SK-MEL-5 (cell line): ENCODE data around the gene RNF4. TPM values are rescaled to one million over a fixed set of nuclear protein-coding genes. Genes with fewer than 3 reads are reported as not detected.

ENCODE experiments used
- DNase-seq: peaks from one replicate; pipeline ENCODE4 v3.0.0-alpha.2; 2016; ENCODE audit warnings: low read depth, low spot score
- in situ Hi-C: cut with HindIII; loops from 2 replicates; pipeline ENCODE4 v1.10.0; 2016; ENCODE audit warnings: low sequenced_read_pairs, high pct_unique_total_duplicates, low pct_unique_long_range_greater_than_20kb
- total RNA-seq: library from RNA; depleted of rRNA; stranded (reverse); fragments of >200 nt; shearing (Covaris generic); gene quantifications from 2 replicates; pipeline ENCODE4 v1.2.3, GENCODE V29; 2014

The RNF4 gene
- total RNA-seq, 1 experiment from 2014 or later, result 45.0 TPM

DNA sequence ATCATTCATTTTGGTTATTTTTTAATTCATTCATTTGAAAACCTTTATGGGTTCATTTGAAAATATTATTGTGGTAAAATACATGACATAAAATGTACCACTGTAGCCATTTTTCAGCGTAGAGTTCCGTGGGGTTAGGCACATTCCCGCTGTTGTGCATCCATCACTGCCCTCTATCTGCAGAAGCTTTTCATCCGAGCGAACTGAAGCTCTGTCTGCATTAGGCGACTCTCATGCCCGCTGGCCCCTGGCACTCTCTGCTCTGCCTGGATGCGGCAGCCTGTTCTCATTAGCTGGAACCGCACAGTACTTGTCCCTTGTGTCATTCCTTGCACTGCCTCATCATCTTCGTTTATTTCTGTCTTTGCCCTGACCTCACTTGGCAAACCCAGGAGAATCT, 32.6 kb upstream of the RNF4 start:
- DNase-seq, result peak; percentile 43

DNA sequence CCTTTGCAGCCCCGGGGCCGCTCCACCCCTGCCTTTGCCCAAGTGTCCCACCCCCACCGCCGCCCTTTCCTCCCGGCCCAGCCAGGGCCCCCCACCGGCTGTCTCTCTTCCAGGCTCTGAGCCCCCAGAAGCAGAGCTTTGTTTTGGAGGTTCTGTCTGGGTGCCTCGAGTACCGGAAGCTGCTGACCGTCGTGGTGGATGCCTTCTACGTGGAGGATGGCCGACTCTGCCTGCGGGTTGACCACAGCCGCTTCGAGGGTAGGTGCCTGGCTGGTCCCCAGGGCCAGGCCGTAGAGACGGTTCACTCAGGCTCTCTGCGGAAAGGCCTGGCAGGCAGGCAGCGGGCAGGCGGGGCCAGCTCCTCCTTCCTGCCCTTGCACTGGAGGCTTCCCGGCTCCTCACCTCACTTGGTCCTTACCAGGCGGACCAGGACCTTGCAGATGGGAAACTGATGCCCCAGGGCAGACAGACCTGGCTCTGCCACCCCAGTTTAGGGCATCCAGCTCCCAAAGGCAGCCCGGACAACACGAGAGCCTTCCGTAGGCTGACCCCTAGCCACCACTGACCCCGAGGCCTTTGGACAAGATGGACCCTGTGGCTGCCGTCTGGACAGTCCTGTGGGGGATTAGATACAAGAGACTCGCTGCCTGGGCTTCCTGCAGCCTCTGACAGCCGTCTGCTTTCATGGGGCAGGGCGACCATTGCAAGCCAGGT, 32.0 kb upstream of the RNF4 start:
- DNase-seq, result no peak
- in situ Hi-C loops, result no loop called here

More for the DNA sequence above, 32.6 kb upstream of the RNF4 start:
- in situ Hi-C loops, result no loop called here

DNA sequence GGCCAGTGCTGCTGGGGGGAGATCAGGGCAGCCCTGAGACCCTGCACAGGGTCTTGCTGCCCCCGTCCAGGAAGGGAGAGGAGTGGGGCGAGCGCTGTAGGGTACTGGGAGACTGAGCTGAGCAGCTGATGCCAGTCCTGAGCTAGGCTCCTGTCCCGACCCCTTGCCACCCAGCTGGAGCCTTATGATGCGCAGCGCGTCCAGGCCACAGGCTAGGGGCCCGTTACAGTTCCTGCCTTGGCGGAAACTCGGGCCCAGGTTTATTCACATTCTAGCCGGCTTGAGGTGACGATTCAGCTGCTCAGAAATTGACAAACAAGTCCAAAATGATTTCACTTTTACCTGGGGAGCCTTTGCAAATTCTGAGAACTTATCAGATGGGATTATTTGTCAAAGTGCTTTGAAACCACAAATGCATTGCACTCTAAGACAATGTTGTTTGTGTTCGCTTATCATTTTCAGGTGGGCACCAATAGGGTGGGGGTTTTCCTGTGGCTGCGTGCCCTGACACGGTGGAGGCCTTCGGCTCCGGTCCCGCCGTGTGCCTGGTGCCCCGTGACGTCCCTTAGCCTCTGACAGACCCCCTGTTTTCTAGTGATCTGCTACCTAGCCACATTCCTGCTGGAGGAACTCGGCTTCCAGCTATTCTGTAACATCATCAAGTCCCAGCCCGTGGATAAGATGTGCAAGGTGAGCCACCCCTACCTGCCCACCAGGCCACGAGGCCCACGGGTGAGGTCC, 31.3 kb upstream of the RNF4 start:
- no peak for DNase-seq
- in situ Hi-C loops, result no loop called here

DNA sequence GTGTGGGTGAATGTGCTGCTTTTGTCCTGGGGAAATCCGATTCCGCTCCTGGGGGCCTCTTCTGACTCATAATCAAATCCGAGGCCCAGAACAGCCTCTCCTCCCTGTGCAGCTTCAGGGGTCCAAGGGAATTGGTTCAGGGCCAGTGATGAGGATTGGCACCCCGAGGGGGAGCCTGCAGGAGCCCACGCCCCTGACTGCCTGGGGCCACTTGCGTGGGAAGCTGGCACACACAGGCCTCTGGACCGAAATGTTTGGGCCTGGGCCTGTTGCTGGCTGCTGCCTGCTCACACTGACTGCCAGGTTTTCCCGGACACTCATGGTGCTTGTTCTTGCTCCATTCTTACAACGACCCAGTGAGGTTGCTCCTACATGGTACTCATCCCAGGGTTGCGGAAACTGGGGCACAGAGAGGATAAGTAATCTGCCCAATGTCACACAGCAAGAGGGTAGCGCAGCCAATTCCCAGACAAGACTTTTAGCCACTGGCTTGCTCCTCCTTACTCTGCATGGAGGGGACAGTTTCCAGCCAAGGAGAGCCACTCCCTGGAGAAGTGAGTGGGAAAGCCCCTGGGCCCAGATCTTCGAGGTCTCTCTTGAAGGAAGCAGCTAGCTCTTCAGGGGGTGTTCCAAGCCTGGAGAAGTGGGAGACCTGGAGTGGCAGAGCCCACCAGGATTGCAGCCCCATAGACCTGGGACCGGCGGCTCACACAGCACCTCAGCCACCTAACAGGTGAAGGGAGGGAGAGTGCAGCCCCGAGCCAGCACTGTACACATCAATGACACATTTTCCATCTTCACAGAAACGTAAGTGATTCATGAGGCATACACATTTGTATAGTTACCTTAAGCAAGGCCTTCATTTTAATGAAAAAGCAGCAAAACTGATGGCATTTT, 29.8 kb upstream of the RNF4 start:
- in situ Hi-C loops, result no loop called here
- no peak for DNase-seq

DNA sequence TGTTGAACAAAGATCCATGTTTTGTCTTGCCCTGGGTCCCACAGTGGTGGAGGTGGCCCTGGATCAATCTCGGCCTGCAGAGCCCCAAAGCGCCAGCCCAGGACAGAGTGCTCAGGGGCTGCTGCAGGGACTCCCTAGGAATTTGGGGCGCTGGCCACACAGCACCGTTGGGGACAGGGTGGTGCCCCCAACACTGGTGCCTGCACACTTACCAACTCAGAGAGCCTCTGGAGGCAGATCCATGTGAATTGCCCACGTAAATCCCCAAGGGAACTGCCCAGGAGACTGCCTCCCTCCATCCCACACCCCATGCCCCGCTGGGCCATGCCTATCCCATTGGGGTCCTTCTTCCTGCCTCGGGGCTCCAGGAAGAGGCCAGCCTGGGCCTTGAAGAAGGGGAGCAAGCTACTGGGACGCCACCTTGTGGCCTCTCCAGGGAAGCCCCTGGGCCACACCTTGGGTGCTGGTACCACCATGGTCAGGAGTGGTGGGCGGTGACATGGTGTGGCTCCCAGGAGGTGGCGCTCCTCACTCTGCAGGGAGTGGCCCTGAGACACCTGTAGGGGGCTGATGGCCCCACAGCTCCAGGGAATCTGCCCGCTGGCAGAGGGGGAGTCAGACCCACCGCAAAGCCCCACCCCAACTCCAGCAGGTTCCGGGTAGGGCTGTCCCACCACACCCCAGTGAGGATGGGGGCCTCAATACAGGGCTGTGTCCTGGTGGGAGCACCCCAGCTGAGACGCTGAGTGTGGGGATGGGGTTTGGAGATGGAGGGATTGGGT, 27.3 kb upstream of the RNF4 start:
- in situ Hi-C loops, result no loop called here
- peak; percentile 84 for DNase-seq

DNA sequence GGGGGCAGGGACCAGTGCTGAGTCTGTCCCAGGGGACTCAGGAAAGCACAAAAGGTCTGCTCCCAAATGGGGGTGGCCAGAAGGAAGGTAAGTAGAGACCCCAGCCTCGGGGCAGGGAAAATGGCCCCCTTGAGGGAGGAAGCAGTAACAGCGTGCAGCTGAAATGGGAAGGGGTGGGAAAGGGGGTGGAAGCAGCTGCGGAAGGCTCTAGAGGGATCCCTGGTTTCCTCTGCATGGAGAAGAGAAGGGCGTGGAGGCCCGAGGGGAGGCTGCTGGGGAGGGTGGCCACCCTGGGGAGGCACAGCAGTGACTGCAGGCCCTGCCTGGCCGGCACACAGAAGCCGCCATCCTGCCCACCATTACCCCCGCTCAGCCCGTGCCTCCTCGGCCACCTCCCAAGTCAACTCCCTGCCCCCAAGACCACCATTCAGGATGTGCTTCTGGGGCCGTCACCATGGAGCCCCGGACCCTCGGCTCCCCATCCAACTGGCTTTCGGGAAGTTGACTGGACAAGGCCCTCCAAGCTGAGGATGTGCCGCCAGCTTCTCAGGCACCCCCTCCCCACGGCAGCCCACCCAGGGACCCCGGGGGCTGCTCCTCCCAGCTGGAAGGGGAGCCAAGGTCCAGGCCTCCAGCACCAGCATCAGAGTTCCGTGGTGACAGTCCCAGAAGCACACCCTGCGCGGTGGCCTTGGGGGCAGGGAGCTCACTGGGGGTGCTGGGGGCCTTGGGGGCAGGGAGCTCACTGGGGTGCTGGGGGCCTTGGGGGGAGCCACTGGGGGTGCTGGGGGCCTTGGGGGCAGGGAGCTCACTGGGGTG, 26.5 kb upstream of the RNF4 start:
- in situ Hi-C loops, result no loop called here
- DNase-seq, result no peak

DNA sequence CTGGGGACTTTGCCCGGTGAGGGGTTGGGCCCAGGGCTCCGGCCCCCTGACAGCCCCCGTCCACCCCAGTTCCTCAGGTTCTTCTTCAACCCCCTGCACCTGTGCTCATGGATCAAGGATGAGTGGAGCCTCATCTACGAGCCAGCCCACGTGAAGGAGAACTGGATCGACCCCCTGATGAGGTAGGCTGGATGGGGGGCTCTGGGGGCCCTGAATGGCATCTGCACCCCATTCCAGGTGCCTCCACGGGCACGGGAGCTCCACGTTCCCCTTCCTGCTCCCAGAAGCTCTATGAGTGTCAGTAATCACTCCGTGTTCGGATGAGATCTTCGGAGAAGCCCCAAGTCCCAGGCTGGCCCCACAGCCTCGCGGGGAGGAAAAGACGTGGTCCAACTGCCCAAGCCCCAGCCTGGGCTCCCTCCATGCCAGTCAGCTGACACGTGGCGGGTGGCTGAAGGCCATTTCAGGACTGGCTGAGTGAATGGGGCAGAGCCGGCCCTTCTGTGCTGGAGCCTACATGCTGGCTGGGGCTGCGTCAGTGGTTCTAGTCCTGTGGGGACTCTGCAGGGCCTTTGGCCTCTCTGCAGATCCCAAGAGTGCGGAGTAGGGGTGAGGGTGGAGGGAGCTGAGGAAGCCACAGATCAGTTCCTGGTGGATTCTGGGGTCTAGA, 25.7 kb upstream of the RNF4 start:
- no peak for DNase-seq
- in situ Hi-C loops, result no loop called here

DNA sequence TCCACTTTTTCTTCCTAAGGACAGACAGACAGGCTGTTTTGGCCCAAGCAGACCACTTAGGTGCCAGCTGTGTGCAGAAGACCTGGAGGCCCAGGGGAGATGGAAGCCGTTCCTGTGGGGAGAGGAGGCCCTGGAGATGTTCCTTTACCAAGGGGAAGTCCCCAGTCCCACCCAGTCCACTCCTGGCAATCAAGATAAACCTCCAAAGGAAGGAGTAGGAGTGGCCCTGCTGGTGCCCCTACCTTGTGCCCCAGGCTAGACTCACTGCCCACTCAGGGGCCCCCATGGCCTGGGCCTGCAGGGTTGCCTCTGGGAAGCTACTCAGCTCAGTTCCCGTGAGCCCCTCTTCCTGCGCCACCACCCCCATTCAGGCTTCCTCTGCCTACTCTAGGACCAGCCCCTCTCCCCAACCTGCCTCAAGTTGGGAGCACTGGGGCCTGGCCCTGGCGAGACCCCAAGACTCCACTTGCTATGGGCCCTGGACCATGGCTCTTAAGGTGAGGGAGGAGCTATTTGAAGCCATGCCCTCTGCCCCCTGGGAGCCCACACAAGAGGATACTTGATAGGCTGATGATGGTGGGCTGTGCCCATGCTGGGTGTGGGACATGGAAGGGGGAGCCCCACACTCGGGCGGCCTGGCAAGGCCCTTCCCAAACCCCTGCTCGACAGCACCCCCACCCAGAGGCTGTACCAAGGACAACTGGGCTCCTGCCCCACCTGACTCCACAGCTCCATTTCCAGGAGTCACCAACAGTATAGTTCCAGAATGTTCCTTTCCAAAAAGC, 24.8 kb upstream of the RNF4 start:
- in situ Hi-C loops, result no loop called here
- DNase-seq, result no peak

DNA sequence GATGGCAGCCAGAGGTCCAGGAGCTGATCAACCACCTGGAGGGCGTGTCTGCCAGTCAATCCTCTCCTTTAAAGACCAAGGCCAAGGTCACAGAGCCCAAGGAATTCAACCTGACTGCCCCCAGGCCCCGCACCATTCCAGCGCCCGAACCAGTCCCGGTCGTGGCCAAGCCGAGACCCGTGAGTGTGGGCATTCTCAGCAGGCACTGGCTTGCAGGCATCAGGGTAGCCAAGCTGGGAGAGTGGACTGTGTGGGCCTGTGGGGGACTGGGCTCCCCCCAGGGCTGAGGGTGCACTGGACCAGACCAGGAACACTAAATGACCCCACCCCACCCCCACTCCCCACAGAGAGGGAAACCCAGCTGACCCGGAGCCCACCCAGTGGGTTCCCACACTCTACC, 23.8 kb upstream of the RNF4 start:
- in situ Hi-C loops, result no loop called here

DNA sequence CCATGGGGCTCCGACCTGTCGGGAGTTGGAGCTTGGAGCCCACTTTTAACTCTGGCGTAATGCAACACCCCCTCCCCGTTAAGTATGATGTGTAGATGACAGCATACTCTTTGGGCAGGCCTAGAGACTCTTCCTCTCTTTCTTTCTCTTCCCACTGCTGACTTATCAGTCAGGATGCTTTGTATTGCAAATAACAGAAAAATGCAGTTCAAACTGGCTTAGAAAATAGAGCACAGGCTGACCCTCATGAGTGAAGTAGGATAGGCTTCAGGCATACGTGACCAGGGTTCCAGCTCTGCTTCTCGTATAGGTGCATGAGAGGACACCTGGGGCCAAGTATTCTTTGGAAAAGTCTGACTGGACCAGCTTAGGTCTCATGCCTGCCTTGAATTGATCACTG, 23.3 kb upstream of the RNF4 start:
- in situ Hi-C loops, result no loop called here
- no peak for DNase-seq

More for the DNA sequence above, 23.8 kb upstream of the RNF4 start:
- DNase-seq, result no peak

DNA sequence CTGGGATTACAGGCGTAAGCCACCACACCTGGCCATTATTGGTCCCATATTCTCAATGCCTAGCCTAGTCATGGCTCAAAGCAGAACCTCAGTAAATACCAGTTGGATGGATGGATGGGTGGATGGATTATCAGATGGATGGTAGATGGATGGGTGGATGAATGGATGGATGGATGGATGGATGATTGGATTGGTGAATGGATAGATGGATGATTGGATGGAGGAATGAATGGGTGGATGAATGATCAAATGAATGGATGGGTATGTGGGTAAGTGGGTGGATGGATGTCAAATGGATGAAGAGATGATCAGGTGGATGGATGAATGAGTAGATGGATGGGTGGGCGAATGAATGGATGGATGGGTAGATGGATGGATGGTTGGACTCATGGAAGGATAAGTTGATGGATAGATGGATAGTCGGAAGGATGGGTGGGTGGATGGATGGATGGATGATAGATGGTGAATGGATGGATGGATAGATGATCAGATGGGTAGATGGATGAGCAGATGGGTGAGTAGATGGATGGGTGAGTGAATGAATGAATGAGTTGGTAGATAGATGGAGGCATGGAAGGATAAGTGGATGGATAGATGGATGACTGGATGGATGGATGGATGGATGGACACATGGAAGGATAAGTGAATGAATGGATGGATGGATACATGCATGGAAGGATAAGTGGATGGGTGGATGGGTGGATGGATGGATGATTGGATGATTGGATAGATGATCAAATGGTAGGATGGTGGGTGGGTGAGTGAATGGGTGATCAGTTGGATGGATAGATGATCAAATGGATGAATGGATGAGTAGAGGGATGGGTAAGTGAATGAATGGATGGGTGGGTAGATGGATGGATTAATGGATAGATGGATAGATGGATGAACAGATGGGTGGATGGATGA, 22.0 kb upstream of the RNF4 start:
- DNase-seq, result no peak
- in situ Hi-C loops, result no loop called here

DNA sequence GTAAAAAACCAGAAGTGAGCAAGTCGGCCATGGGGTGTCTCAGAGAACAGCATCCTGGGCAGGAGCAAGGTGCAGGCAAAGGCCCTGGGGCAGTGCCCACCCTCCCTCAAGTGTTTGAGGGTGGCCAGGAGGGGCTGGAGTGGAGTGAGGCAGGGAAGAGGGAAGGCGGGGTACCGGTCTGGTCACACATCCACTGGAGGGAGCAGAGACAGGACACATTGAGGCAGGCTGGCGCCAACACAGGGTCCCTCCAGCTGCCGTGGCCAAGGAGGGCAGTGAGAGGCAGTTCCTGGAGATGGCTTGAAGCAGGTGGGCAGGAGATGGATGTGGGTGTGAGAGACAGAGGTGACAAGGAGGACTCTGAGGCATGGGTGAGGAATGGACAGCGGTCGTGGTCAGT, 20.3 kb upstream of the RNF4 start:
- DNase-seq, result no peak
- in situ Hi-C loops, result no loop called here

DNA sequence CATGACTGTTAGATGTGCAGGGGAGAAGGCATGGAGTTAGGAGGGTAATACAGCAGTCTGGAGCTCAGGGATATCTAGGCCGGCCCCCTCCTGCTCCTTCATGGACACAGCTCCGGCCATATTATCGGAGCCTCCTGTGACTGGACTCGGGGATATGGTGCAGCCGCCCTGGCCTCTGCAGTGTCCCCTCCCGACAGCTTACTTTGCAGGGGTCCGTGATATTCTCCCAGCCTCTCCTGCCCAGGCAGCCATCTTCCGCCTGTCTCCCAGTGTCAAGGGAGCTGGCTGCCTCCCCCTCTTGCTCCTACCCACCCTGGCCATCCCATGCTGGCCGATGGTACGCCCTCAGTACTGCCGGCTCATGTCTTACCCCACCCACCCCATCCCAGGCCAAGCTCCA, 19.9 kb upstream of the RNF4 start:
- DNase-seq, result no peak
- in situ Hi-C loops, result no loop called here

DNA sequence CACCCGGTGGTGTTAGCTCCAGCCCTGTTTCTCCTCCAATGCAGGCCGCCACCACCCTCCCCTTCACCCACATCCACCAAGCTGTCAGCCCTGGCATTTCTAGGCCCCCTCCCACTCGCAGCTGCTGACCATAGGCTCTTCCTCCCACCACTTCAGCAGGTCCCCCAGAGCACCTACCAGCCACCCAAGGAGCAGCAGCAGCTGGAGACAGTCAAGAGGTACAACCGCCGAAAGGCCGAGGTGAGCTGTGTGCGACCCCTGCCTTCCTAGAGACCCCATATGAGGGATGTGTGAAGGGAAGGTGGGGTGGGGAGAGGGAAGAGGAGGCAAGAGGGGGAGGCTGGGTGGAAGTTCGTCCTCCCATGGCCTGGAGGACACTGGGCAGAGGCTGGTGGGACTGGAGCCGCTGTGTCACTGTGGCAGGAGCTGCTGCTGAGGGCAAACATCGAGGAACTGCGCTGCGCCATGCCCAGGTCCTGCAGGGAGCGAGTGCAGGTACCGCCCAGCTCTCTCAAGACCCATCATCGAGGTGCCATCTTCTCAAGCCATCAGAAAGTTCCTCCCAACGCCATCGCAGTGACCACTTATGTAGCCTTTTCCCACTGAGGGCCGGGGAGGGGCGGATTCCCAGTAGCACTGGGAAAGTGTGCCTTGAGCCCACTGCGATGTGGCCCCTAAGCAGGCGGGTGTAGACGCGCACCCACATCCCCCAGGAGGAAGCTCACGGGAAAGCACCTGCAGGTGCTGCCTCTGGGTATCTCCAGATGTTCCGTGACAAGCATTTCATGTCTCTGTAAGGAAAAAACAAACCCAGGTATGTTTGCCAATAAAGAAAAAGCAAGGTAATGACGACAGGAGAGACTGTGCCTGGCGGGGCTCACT, 19.2 kb upstream of the RNF4 start:
- in situ Hi-C loops, result no loop called here
- no peak for DNase-seq
